Stromal cell of bone marrow (primary cell): Measurements from ENCODE around the gene DISP2.
A peak's percentile ranks its signal among the peaks of the same experiment; 100 is the strongest.

Source experiments
- DNase-seq: peaks from one replicate; pipeline ENCODE4 v3.0.0-alpha.2; 2012; ENCODE audit warnings: low read depth

The DISP2 gene, protein sequence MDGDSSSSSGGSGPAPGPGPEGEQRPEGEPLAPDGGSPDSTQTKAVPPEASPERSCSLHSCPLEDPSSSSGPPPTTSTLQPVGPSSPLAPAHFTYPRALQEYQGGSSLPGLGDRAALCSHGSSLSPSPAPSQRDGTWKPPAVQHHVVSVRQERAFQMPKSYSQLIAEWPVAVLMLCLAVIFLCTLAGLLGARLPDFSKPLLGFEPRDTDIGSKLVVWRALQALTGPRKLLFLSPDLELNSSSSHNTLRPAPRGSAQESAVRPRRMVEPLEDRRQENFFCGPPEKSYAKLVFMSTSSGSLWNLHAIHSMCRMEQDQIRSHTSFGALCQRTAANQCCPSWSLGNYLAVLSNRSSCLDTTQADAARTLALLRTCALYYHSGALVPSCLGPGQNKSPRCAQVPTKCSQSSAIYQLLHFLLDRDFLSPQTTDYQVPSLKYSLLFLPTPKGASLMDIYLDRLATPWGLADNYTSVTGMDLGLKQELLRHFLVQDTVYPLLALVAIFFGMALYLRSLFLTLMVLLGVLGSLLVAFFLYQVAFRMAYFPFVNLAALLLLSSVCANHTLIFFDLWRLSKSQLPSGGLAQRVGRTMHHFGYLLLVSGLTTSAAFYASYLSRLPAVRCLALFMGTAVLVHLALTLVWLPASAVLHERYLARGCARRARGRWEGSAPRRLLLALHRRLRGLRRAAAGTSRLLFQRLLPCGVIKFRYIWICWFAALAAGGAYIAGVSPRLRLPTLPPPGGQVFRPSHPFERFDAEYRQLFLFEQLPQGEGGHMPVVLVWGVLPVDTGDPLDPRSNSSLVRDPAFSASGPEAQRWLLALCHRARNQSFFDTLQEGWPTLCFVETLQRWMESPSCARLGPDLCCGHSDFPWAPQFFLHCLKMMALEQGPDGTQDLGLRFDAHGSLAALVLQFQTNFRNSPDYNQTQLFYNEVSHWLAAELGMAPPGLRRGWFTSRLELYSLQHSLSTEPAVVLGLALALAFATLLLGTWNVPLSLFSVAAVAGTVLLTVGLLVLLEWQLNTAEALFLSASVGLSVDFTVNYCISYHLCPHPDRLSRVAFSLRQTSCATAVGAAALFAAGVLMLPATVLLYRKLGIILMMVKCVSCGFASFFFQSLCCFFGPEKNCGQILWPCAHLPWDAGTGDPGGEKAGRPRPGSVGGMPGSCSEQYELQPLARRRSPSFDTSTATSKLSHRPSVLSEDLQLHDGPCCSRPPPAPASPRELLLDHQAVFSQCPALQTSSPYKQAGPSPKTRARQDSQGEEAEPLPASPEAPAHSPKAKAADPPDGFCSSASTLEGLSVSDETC (N-terminal part only)

GRCh38 chr15:40357723-40358470 is at the start of gene DISP2:
TSS of gene DISP2 (plus strand) at chr15:40358219. CDS start at chr15:40358322, 103 bp downstream.
- DNase-seq: no peak

- DNase-seq: no peak
Observed at GRCh38 chr15:40309344-40309862, 48.6 kb upstream of the DISP2 start.

DNA sequence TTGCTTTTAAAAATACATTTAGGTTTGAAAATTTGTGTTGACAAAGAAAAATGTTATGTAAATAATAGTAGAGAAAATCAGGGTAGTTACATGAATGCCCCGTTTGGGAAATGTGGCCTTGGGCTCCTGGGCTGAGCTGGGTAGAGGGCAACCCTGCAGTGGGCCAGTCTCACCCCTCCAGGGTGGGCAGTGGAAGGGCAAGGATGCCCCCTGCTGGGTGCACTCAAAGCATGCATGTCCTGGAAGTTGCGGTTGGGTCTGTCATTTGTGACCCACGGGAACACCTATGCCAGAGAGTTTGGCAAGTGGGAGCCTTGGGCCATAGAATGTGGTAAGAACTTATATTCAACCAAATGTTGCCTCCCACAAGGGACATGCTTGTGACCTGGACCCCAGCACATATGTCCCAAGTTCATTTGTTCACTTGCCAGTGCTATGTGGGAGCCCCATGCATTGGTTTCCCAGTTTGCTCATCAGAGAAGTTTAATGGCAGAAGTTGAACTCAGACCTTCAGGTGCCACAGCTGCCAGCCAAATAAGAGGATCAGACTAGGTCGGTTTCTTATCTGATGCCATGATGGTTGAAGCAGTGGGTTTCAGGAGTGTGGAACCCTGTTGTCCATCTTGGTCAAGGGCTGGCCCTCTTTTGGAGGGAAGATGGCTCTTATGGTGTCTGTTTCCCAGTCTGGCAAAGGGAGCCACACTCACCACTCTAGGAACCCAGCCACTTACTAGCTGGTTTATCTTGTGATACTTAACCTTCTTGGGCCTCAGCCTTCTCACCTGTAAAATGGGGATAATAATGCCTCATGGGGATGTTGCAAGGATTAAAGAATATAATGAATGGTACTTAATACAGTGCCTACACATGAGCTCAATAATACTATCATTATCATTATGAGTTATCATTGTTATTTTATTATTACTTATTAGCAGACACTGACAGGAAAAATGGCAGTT is 47.7 kb upstream of the DISP2 start:
- DNase-seq: no peak

DNA sequence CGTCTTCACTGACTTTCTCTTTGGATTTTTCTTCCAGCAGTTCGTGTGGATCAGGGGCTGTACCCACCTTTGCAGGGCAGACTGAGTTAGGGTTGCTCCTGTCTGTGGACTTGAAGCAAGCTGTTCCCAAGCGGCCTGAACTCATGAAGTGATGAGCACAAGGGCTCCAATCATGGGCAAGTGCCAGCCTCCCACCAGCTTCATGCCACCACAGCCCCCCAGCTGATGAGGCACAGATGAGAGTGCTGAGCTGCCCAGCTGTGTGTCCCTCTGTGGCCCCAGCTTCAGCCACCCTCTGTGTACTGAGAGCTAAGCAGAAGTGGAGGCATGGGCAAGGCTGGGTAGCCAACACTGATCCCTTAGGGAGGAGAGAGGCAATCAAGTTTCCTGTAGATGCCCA is 47.0 kb upstream of the DISP2 start:
- DNase-seq: no peak

GRCh38 chr15:40312370-40313158 is 45.5 kb upstream of the DISP2 start:
- no peak for DNase-seq

- no peak for DNase-seq
Observed at GRCh38 chr15:40313531-40314398, 44.3 kb upstream of the DISP2 start.

DNA sequence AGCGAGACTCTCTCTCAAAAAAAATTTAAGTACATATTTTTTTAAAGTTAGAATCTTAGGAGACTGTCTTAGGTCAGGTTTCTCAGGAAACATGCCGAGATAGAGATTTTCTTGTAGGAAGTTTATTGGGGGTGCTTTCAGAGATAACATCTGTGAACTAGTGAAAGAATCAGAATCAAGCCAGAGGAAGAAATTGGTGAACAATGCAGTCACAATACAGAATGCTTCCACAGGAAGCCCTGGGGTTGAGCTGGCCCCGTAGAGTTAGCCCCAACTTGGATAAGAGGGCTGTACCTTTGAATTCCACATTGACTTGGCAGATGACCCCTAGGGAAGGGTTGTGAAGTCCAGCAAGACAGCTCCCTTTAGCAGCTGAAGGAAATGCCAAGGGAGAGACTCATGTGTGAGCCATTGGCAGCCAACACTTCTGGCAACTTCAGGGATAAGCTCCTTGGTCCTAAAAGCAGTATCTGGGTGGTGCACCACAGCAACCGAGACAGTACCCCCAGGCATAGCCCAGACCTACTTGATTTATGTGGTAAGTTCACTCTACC is 43.2 kb upstream of the DISP2 start:
- peak; percentile 50 for DNase-seq

GRCh38 chr15:40316931-40317330 is 41.1 kb upstream of the DISP2 start:
- no peak for DNase-seq

- no peak for DNase-seq
Observed at GRCh38 chr15:40317580-40317979, 40.4 kb upstream of the DISP2 start.

GRCh38 chr15:40320409-40320808 is 37.6 kb upstream of the DISP2 start:
- DNase-seq: no peak

- DNase-seq: no peak
Observed at GRCh38 chr15:40320931-40321371, 37.1 kb upstream of the DISP2 start.

DNA sequence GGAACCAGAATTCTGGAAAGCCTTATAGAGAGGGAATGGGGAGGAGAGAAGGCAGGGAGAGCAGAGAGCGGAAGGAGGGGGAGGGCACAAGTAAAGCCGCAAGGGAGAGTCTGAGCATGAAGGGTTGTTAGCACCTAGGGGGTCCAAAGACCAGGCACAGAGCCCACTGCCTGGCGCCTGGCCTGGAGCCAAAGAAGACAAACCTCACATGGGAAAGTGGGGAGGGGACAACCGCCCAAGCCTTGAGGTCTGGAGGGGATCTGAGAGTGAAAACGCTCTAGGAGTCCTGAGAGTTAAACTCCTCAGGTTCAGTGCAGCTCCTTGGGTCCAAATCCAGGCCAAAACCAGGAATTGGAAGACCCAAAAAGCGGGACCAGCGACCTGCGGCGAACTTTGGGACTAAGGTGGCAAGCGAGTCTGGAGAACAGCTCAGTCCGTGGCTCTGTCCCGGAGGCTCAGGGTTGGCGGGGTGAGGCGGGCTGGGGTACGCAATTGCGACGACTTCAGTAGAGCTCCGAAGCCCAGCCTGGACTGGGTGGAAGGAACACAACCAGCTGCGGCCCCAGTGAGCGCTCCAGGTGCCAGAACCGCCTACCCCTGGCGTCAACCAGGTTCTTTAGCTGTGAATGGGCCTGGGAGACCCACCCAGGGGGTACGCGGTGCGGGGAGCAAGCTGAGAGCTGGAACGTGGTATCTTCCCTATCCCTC is 35.3 kb upstream of the DISP2 start:
- no peak for DNase-seq

GRCh38 chr15:40323239-40323952 is 34.6 kb upstream of the DISP2 start, which contains the start of gene INAFM2:
TSS of gene INAFM2 (plus strand) at chr15:40323692. CDS start at chr15:40324056, 364 bp downstream.
- DNase-seq: peak; percentile 73

GRCh38 chr15:40323953-40324937 is 33.8 kb upstream of the DISP2 start:
- no peak for DNase-seq

GRCh38 chr15:40325188-40325587 is 32.8 kb upstream of the DISP2 start:
- no peak for DNase-seq
